Measurements from ENCODE around the gene GNG4. TPM values are rescaled to one million over a fixed set of nuclear protein-coding genes. Genes with fewer than 3 reads are reported as not detected.

Gene GNG4
- total and polyA plus RNA-seq, 12 donors: 0.04 to 0.15 (median 0.06) TPM; not detected in 9

DNA sequence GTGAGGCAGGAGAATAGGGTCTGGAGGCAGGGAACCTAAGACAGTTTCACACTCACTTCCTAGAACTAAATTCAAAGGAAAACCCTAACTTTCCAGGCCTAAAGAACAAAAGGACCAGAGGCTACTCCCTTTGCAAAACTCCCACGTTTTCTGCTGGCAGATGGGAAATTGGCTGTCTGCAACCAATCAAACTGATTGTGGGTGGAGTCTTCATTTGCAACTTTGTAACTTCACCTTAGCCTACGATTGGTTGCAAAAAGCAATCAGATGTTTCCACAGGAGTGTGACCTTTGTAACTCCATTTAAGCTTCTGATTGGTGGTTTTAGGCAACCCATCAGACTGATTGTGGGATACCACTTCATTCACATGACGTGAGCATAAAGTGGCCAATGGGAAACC is 19.7 kb upstream of the GNG4 start:
- Histone ChIP-seq H3K4me3 (no peak overlapping the region), H3K27me3 (no peaks in the 10 kb centered on the region), H3K36me3 (peaks cover 0 to 73% (median 24%) of the 10 kb centered on the region in 9 donors), H3K4me1 (no peaks in the 10 kb centered on the region), H3K9me3 (peaks cover 0 to 42% (median 25%) of the 10 kb centered on the region in 11 donors), H3K27ac (no peak overlapping the region)
- intact Hi-C loops (cut with DNase I): no loop called here
- no peak for TF ChIP-seq CTCF (IDR thresholded peaks at IDR 0.05)
- DNase-seq: no peak
- WGBS, 2 donors: 92 to 98% methylated on average over 3 of the region's 3 CpGs
- ATAC-seq: no peak

DNA sequence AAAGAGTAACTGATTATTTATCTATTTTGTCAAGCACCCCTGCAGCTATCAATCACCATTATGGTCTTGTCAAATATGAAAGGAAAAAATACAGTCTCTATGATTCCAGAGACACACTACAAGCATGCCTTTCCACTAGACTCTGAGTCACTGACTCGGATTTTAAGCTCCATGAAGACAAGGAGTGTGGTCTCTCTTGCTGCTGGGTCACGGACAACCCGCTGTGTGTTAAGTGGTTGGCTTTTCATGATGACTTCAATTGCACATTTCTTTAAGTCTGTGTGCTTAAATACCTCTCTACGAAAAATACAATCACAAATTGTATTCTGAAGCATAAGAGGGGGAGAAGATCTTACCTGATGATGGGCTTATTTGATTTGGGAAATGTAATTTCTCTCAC is 14.0 kb upstream of the GNG4 start:
- ATAC-seq (no peak), DNase-seq (no peak)
- Histone ChIP-seq H3K4me1 (no peaks in the 10 kb centered on the region), H3K36me3 (peaks cover 0 to 62% (median 5%) of the 10 kb centered on the region in 9 donors), H3K27me3 (no peaks in the 10 kb centered on the region), H3K9me3 (no peaks in the 10 kb centered on the region), H3K27ac (no peak overlapping the region), H3K4me3 (no peak overlapping the region)
- 92 to 93% methylated on average over 4 of the region's 4 CpGs for WGBS, 2 donors
- intact Hi-C loops (cut with DNase I): no loop called here
- no peak for TF ChIP-seq CTCF (IDR thresholded peaks at IDR 0.05)

DNA sequence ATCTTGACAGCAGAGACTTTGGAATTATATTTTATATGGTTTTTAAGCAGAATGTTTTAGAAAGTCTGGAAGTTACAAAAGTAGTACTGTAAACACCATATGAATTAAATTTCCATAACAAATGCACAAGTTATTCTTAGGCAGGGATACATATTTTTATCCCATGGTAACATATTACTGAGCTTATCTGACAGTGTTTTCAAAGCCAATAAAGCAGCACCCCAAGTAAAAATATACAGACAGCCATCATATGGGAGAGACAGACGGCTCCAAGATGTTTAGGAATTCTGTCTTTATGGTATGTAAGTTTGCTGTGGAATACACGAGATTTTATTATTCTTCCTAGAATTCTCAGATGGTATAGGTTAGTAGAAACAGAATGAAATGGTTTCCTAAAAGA is 12.0 kb upstream of the GNG4 start:
- no peak for DNase-seq
- no peak for ATAC-seq
- TF ChIP-seq CTCF (IDR thresholded peaks at IDR 0.05): no peak
- Histone ChIP-seq H3K27me3 (peaks cover 0 to 2% (median 0%) of the 10 kb centered on the region in 7 donors), H3K27ac (no peak overlapping the region), H3K9me3 (no peaks in the 10 kb centered on the region), H3K4me1 (no peaks in the 10 kb centered on the region), H3K4me3 (no peak overlapping the region), H3K36me3 (peaks cover 0 to 61% (median 5%) of the 10 kb centered on the region in 9 donors)
- intact Hi-C loops (cut with DNase I): no loop called here
- 69 to 81% methylated on average over 2 of the region's 2 CpGs for WGBS, 2 donors

- peaks cover 0 to 46% (median 5%) of the 10 kb centered on the region in 9 donors for H3K36me3 ChIP-seq
- H3K27ac ChIP-seq: no peak overlapping the region
- ATAC-seq (no peak), DNase-seq (no peak)
- intact Hi-C loops (cut with DNase I): no loop called here
- H3K4me1 ChIP-seq: no peaks in the 10 kb centered on the region
- no peak overlapping the region for H3K4me3 ChIP-seq
- 88 to 92% methylated on average over 14 of the region's 14 CpGs for WGBS, 2 donors
- H3K9me3 ChIP-seq: no peaks in the 10 kb centered on the region
- peaks cover 0 to 25% (median 6%) of the 10 kb centered on the region in 7 donors for H3K27me3 ChIP-seq
- no peak for TF ChIP-seq CTCF (IDR thresholded peaks at IDR 0.05)
Observed at GRCh38 chr1:235659186-235659771, 9.7 kb upstream of the GNG4 start.

Data from heart right ventricle (tissue), 16 donors.